Stimulated activated CD8-positive, alpha-beta memory T cell treated with anti-CD3 and anti-CD28 coated beads, Interleukin-7, amount 100 ng/mL, for 24 hours (primary cell): ENCODE data around the gene POSTN.
"Not testable (repeated sequence)": the region's sequence is repeated elsewhere in the genome, so short reads cannot be mapped to it uniquely, and the experiment has no call there.

ENCODE experiments used
- DNase-seq: peaks from one replicate; pipeline ENCODE4 v3.0.0-alpha.2; 2020; ENCODE audit warnings: low read depth

The POSTN gene

GRCh38 chr13:37595162-37595561 lies 3.4 kb downstream of the POSTN start:
- DNase-seq, result no peak

DNA sequence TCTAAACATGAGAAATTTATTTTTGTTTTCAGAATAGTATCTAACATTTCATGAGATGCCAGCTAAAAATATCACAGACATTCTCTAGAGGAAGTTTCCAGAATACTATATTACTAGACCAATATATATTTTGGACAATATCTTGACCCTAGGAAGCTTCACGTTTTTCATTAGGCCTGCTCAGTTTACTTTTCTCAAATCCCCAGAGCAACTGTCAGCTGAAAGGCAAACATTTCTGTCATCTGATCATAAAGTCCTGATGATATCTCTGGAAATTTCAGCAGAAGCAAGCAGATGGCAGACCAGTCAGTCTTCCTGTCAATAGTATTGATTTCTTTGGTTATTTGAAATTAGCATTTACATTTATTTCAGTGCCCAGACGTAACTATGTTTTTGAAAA lies 4.0 kb downstream of the POSTN start:
- no peak for DNase-seq

GRCh38 chr13:37589381-37589780 lies 9.2 kb downstream of the POSTN start:
- not testable (repeated sequence) for DNase-seq

- DNase-seq, result no peak
These were observed 11.3 kb downstream of the POSTN start for GRCh38 chr13:37587236-37587635.

GRCh38 chr13:37586164-37586563 lies 12.4 kb downstream of the POSTN start:
- DNase-seq, result no peak

GRCh38 chr13:37585541-37585940 lies 13.0 kb downstream of the POSTN start:
- no peak for DNase-seq

GRCh38 chr13:37576601-37577000 lies 22.0 kb downstream of the POSTN start:
- DNase-seq, result no peak

DNA sequence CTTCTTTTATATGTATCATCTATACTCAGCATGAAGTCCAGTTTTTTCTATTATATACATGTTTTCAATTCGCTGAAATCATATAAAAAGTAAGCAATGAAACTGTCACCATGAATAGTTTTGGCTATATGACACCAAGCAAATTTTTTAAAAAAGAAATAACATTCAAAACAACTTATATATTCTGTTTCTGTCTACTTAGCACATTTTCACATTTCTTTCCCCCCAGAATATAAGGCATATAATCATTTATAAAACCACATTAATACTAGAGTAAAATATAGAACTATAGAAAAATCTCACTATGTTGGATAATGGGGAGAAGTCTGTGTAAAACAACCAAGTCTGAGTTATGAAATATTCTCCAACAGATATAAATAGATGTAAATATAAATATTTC lies 33.1 kb downstream of the POSTN start:
- no peak for DNase-seq

DNA sequence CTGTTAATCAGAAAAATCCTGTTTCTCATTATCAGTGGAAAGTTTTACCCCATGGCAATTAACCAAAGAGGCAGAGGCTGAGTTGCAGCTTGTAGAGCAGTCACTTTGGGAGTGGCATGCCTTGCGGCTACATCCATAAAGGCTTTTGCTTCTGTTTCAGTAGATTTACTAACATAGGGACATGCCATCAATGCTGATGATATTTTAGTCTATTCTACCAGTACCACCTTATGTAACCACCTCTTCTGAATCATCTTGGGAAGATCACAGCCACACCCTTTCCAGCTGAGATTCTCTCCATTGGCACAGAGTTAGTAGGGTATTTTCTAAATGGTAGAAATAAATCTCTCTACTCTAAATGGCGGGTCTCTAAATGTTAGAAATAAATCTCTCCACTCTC lies 37.5 kb downstream of the POSTN start:
- DNase-seq, result no peak

DNA sequence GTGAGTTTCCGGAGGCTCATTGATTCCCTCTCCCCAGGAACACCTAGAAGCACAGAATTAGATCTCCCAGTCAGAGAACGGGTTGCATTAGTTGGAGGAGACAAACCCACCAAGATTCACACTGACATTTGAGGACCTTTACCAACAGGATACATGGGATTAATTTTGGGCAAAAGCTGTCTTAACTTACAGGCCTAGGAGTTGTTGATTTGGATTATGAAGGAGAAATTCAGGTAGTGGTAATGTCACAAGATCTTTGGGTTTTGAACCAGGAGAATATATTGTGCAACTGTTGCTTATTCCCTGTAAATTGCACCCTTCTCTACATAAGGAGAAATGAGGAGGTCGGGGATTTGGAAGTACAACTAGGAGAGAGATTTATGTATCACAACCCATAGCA lies 38.0 kb downstream of the POSTN start:
- no peak for DNase-seq

DNA sequence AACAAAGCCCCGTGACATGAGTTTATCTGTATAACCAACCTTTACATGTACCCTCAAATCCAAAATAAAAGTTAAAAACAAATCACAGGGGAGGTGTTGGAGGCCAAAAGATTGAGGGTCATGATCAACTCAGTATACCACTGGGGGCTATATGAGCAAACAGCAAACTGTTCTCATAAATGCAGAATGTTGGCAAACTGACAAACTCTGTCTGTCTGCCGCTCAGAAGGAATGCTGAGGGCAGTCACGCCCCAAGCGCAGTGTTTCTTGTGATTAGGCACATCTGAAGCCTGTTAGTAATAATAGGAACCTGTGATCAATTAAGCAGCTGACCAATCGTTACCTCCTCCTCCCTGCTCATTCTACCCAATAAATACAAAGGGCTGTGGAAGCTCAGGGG lies 39.8 kb downstream of the POSTN start:
- DNase-seq, result not testable (repeated sequence)

GRCh38 chr13:37546087-37546486 lies 52.5 kb downstream of the POSTN start:
- DNase-seq, result no peak

GRCh38 chr13:37544995-37545394 lies 53.6 kb downstream of the POSTN start:
- DNase-seq, result no peak

DNA sequence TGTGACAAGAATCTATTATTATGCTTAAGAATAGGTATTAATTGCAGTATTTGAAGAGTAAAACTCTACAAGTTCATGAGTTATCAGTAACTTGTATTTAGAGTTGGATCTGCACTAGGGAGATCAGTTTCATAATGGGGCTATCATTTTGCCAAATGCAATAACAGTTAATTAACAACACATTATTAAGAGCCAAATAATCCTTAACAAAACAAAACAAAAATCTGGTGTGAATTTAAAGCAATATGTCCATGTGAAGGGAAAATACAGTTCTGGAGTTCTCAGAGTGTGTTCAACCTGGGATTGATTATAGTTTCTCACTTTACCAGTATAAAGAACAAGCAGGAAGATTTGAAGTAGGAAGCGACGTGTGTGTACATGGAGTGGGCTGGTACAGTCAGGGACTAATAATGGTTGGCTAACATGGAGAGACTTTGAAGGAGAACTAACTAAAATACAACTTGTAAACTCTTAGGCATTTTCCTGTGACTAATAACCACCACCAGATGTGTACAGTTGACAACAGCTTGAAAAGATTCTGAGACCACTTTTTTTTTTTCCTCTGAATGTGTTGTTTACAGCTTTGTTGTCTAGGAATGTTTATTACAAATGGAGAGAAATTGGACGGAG lies 58.5 kb downstream of the POSTN start:
- no peak for DNase-seq

DNA sequence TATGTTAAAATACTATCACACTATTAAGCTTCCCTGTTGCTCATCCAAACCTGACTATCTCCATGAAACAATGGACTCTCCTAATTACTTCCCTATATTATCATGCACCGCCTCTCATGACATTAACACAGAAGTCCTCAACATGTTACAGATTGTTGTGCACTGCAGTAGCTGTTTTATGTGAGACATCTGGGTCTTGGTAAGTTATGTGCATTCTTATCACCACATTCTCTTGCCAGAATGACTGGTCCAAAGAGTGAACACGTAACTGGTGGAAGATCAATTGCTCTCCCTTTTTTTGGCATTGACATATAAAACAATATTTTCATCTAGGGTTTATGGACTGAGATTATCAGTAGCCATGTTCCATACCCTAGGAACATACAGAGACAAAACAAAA lies 59.4 kb downstream of the POSTN start:
- DNase-seq, result no peak

- DNase-seq, result no peak
These were observed 63.1 kb downstream of the POSTN start for GRCh38 chr13:37535501-37535900.

DNA sequence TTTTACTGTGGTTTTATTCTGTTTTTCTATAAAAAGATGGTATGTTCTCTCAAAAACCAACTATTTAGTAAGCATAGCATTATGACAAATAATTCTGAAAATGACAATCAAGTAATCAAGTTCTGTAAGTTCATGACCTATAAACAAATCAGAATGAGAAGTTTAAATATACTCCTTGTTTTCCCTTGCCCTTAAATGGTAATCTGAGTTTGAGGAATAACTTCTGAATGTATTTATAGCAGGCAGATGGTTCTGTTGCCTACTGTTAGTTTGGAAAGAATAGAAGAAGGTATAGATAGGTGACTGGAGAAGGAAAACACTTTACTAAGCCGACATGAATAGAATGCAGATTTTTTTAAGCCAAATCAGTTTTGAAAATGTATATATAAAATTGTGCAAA lies 63.9 kb downstream of the POSTN start:
- DNase-seq, result no peak

GRCh38 chr13:37534181-37534580 lies 64.4 kb downstream of the POSTN start:
- DNase-seq, result no peak

GRCh38 chr13:37531049-37531448 lies 67.5 kb downstream of the POSTN start:
- DNase-seq, result no peak

DNA sequence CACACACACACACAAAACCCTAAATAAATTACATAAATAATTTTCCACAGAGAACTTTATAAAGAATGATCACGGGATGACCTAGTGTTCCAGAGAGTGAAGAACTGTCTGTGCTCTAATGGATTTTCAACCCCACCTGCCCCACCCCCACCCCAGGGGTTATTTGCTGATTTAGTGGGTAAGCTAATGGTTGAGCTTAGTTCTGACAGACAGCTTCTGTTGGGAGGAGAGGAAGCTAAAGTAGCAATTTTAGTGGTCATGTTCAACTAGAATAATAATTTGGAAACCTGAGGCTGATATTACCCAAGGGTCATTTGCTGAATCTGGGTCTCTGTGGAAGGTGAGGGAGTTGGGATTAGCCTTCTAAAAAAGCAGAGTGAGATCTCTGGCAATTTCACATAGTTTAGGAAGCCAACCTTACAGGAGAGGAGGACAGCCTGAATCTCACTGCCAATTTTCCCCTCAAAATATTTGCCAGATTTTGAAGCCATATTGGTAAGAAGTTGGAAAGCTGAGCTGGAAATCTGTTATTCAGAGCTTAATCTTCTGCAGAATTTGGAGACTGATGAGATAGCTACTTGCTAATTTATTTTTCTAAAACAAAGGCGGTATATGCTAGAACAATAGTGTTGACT lies 68.7 kb downstream of the POSTN start:
- DNase-seq, result no peak

GRCh38 chr13:37526710-37527473 lies 71.7 kb downstream of the POSTN start:
- no peak for DNase-seq

- DNase-seq, result no peak
These were observed 83.3 kb downstream of the POSTN start for GRCh38 chr13:37515226-37515625.
